Uterus (tissue), 4 donors: ENCODE results near the gene PAOX. TPM values are rescaled to one million over a fixed set of nuclear protein-coding genes. Genes with fewer than 3 reads are reported as not detected.

Experiments
- DNase-seq, 2 donors: peaks; one replicate each; pipeline ENCODE4 v3.0.0-alpha.2; 2019 to 2020
- H3K27ac ChIP-seq, 2 donors: fragments of 200-600 bp; sonication (generic); 1 replicate in 1 of 2; 2 replicates in 1 of 2; pipeline ENCODE4 v1.5.1; 2016 to 2018
- H3K27me3 ChIP-seq, 2 donors: fragments of 200-600 bp; sonication (generic); one replicate each; pipeline ENCODE4 v1.5.1; 2018 to 2019; ENCODE audit warnings: control low read depth in 1 of 2
- H3K36me3 ChIP-seq, 2 donors: fragments of 200-600 bp; sonication (generic); one replicate each; pipeline ENCODE4 v1.5.1; 2019; ENCODE audit warnings: control low read depth in 1 of 2
- H3K4me1 ChIP-seq, 2 donors: fragments of 200-600 bp; sonication (generic); one replicate each; pipeline ENCODE4 v1.5.1; 2018 to 2019; ENCODE audit warnings: control low read depth in 1 of 2
- H3K4me3 ChIP-seq, 2 donors: fragments of 200-600 bp; sonication (generic); 1 replicate in 1 of 2; 2 replicates in 1 of 2; pipeline ENCODE4 v1.5.1; 2018 to 2019; ENCODE audit warnings: mild to moderate bottlenecking in 1 of 2
- H3K9me3 ChIP-seq, 2 donors: fragments of 200-600 bp; sonication (generic); one replicate each; pipeline ENCODE4 v1.5.1; 2019; ENCODE audit warnings: control low read depth in 1 of 2
- CTCF ChIP-seq, 4 experiments: fragments of 200-600 bp in 2 of 4; fragments of 450-650 bp in 2 of 4; sonication (generic) in 2 of 4; IDR thresholded peaks; one replicate each; pipeline ENCODE4 v1.5.1; 2016 to 2019; ENCODE audit warnings: antibody characterized with exemption in 4 of 4, mild to moderate bottlenecking in 2 of 4, moderate library complexity in 1 of 4
- POLR2A ChIP-seq, 2 donors: fragments of 450-650 bp; IDR thresholded peaks; one replicate each; pipeline ENCODE4 v1.6.1; 2016; ENCODE audit warnings: antibody characterized with exemption in 2 of 2, mild to moderate bottlenecking in 1 of 2, moderate library complexity in 1 of 2
- intact Hi-C: fragments of 100-400 bp; cut with DNase I; formaldehyde crosslinking; loops from one replicate; pipeline ENCODE4 v1.15.1; 2023; ENCODE audit warnings: low total_unique reads
- total RNA-seq, 4 donors: library from RNA; depleted of rRNA in 3 of 4; stranded (reverse); fragments of >200 nt in 3 of 4; gene quantifications; one replicate each; pipeline versions ENCODE4 v1.1.0 to v1.2.4, GENCODE V29; 2014 to 2023
- donor health status: DM: yes; HTN: yes; CAD: no.

PAOX gene
- total RNA-seq, 4 donors from 2014 or later: 2.0 to 9.3 (median 6.7) TPM

GRCh38 chr10:133357285-133358161 is 21.5 kb upstream of the PAOX start, which contains the start of gene FUOM:
Gene FUOM, minus strand, starts transcription at chr10:133358019. Its CDS starts 12 bp downstream, at chr10:133358007.
- peak within 1 kb of the TSS in 1 of 2 donors; percentile 74 for H3K27ac ChIP-seq
- H3K36me3 ChIP-seq: no peaks in the 10 kb centered on the region
- no peaks in the 10 kb centered on the region for H3K27me3 ChIP-seq
- no peaks in the 10 kb centered on the region for H3K4me1 ChIP-seq
- TF ChIP-seq POLR2A (IDR thresholded peaks at IDR 0.05) (no peak), CTCF (IDR thresholded peaks at IDR 0.05) (no peak)
- no peaks in the 10 kb centered on the region for H3K9me3 ChIP-seq
- intact Hi-C loops: no loop called here
- H3K4me3 ChIP-seq: peak within 1 kb of the TSS; percentile 16 to 47
- peak; percentile 39 to 40 for DNase-seq

GRCh38 chr10:133358162-133358924 is 20.7 kb upstream of the PAOX start:
- H3K4me3 ChIP-seq: no peak overlapping the region
- DNase-seq: peak in 1 of 2 donors; percentile 35
- no peaks in the 10 kb centered on the region for H3K27me3 ChIP-seq
- H3K9me3 ChIP-seq: no peaks in the 10 kb centered on the region
- no peak for TF ChIP-seq CTCF (IDR thresholded peaks at IDR 0.05)
- TF ChIP-seq POLR2A (IDR thresholded peaks at IDR 0.05): no peak
- peak overlapping the region in 1 of 2 donors; percentile 74 for H3K27ac ChIP-seq
- no peaks in the 10 kb centered on the region for H3K36me3 ChIP-seq
- intact Hi-C loops: no loop called here
- H3K4me1 ChIP-seq: no peaks in the 10 kb centered on the region

GRCh38 chr10:133358925-133359310 is 20.1 kb upstream of the PAOX start:
- TF ChIP-seq POLR2A (IDR thresholded peaks at IDR 0.05) (no peak), CTCF (IDR thresholded peaks at IDR 0.05) (no peak)
- H3K4me3 ChIP-seq: no peak overlapping the region
- H3K36me3 ChIP-seq: no peaks in the 10 kb centered on the region
- no peaks in the 10 kb centered on the region for H3K27me3 ChIP-seq
- H3K27ac ChIP-seq: no peak overlapping the region
- no peaks in the 10 kb centered on the region for H3K9me3 ChIP-seq
- DNase-seq: no peak
- intact Hi-C loops: no loop called here
- H3K4me1 ChIP-seq: no peaks in the 10 kb centered on the region

- H3K27me3 ChIP-seq: no peaks in the 10 kb centered on the region
- no peak overlapping the region for H3K27ac ChIP-seq
- H3K4me1 ChIP-seq: no peaks in the 10 kb centered on the region
- no peak for TF ChIP-seq POLR2A (IDR thresholded peaks at IDR 0.05)
- no peak for TF ChIP-seq CTCF (IDR thresholded peaks at IDR 0.05)
- no peak for DNase-seq
- intact Hi-C loops: no loop called here
- no peaks in the 10 kb centered on the region for H3K36me3 ChIP-seq
- no peaks in the 10 kb centered on the region for H3K9me3 ChIP-seq
- no peak overlapping the region for H3K4me3 ChIP-seq
These were observed 19.5 kb upstream of the PAOX start for GRCh38 chr10:133359554-133359971.
